GM11168 (cell line): ENCODE results near the gene IDH2.

ENCODE experiments used
- in situ Hi-C: fragments of 300-500 bp; cut with MboI; formaldehyde crosslinking; loops from one replicate; pipeline ENCODE4 v1.12.0; 2022; ENCODE audit warnings: low sequenced_read_pairs; ENCODE audit not compliant: unreplicated experiment

IDH2 gene

GRCh38 chr15:90049666-90050604 is 52.3 kb downstream of the IDH2 start:
- in situ Hi-C loops, result no loop called here

GRCh38 chr15:90049030-90049429 is 53.2 kb downstream of the IDH2 start:
- in situ Hi-C loops, result no loop called here

- in situ Hi-C loops, result no loop called here
These were observed 54.2 kb downstream of the IDH2 start for GRCh38 chr15:90047956-90048575.

GRCh38 chr15:90046911-90047392 is 55.3 kb downstream of the IDH2 start:
- in situ Hi-C loops, result no loop called here

- in situ Hi-C loops, result no loop called here
These were observed 56.0 kb downstream of the IDH2 start for GRCh38 chr15:90046289-90046688.

- in situ Hi-C loops, result no loop called here
These were observed 57.3 kb downstream of the IDH2 start for GRCh38 chr15:90044916-90045371.

- in situ Hi-C loops, result no loop called here
These were observed 58.1 kb downstream of the IDH2 start for GRCh38 chr15:90044191-90044590.

- in situ Hi-C loops, result no loop called here
These were observed 58.7 kb downstream of the IDH2 start for GRCh38 chr15:90043530-90044010.

- in situ Hi-C loops, result no loop called here
These were observed 59.3 kb downstream of the IDH2 start for GRCh38 chr15:90042766-90043529.

GRCh38 chr15:90042356-90042755 is 59.9 kb downstream of the IDH2 start:
- in situ Hi-C loops, result no loop called here

GRCh38 chr15:90040618-90041017 is 61.6 kb downstream of the IDH2 start:
- in situ Hi-C loops, result no loop called here

- in situ Hi-C loops, result no loop called here
These were observed 62.3 kb downstream of the IDH2 start for GRCh38 chr15:90039996-90040395.

- in situ Hi-C loops, result no loop called here
These were observed 63.6 kb downstream of the IDH2 start for GRCh38 chr15:90038632-90039095.

- in situ Hi-C loops, result no loop called here
These were observed 64.2 kb downstream of the IDH2 start for GRCh38 chr15:90037961-90038631.

GRCh38 chr15:90037511-90037860 is 64.8 kb downstream of the IDH2 start:
- in situ Hi-C loops, result no loop called here

GRCh38 chr15:90036806-90037510 is 65.3 kb downstream of the IDH2 start:
- in situ Hi-C loops, result no loop called here

GRCh38 chr15:90036343-90036742 is 65.9 kb downstream of the IDH2 start:
- in situ Hi-C loops, result no loop called here

GRCh38 chr15:90035840-90036230 is 66.4 kb downstream of the IDH2 start:
- in situ Hi-C loops, result no loop called here

GRCh38 chr15:90035095-90035839 is 67.0 kb downstream of the IDH2 start:
- in situ Hi-C loops, result no loop called here
